ENCODE data around the gene CDS2.

DNA sequence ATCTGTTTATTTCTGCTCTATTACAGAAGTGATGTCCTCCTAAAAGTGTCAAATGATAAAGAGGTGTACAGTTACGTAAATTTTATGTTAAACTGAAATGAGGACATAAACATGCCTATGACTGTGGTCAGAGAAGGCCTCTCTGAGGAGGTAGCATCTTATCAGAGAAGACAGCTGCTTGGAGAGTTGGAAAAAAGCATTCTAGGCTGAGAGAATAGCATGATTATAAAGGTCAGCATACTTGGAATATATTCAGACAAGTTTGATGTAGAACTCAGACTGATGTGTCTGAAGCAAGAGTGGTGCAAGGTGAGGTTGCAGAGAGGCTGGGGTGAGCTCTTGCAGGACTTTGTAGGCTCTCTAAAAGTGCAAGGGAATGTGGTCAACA, 3.9 kb upstream of the CDS2 start:
- TF ChIP-seq CTCF (tag by site-specific recombination; IDR thresholded peaks at IDR 0.05) (no peak), ZNF280D (tag by site-specific recombination; IDR thresholded peaks at IDR 0.05) (no peak), ZNF488 (tag by site-specific recombination; IDR thresholded peaks at IDR 0.05) (no peak), ZNF521 (tag by site-specific recombination; IDR thresholded peaks at IDR 0.05) (no peak), ZEB2 (tag by site-specific recombination; IDR thresholded peaks at IDR 0.05) (no peak), ZNF140 (tag by site-specific recombination; IDR thresholded peaks at IDR 0.05) (no peak)
- TF ChIP-seq, protein P1, sequence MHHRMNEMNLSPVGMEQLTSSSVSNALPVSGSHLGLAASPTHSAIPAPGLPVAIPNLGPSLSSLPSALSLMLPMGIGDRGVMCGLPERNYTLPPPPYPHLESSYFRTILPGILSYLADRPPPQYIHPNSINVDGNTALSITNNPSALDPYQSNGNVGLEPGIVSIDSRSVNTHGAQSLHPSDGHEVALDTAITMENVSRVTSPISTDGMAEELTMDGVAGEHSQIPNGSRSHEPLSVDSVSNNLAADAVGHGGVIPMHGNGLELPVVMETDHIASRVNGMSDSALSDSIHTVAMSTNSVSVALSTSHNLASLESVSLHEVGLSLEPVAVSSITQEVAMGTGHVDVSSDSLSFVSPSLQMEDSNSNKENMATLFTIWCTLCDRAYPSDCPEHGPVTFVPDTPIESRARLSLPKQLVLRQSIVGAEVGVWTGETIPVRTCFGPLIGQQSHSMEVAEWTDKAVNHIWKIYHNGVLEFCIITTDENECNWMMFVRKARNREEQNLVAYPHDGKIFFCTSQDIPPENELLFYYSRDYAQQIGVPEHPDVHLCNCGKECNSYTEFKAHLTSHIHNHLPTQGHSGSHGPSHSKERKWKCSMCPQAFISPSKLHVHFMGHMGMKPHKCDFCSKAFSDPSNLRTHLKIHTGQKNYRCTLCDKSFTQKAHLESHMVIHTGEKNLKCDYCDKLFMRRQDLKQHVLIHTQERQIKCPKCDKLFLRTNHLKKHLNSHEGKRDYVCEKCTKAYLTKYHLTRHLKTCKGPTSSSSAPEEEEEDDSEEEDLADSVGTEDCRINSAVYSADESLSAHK (tag by site-specific recombination; IDR thresholded peaks at IDR 0.05), result no peak

All from HEK293 (cell line).